BLaER1 treated with 17β-estradiol and CSF1 and Interleukin-3, amounts not matched to agents 10 nM and 100 nM (cell line): ENCODE measurements around the gene DCDC1.
"Not testable (repeated sequence)": the region's sequence is repeated elsewhere in the genome, so short reads cannot be mapped to it uniquely, and the experiment has no call there.

Source experiments
- H3K27ac ChIP-seq, 11 experiments: shearing (Covaris generic); formaldehyde crosslinking; 2 replicates each; pipeline ENCODE4 v1.8.1; 2022
- H3K27me3 ChIP-seq, 11 experiments: shearing (Covaris generic); formaldehyde crosslinking; 2 replicates each; pipeline ENCODE4 v1.8.1; 2022
- H3K36me3 ChIP-seq, 11 experiments: shearing (Covaris generic); formaldehyde crosslinking; 2 replicates each; pipeline ENCODE4 v1.8.1; 2022
- H3K4me1 ChIP-seq, 10 experiments: shearing (Covaris generic); formaldehyde crosslinking; 2 replicates each; pipeline ENCODE4 v1.8.1; 2022
- H3K4me2 ChIP-seq, 11 experiments: shearing (Covaris generic); formaldehyde crosslinking; 2 replicates each; pipeline ENCODE4 v1.8.1; 2022
- H3K4me3 ChIP-seq, 10 experiments: shearing (Covaris generic); formaldehyde crosslinking; 2 replicates each; pipeline ENCODE4 v1.8.1; 2022
- H3K9ac ChIP-seq, 11 experiments: shearing (Covaris generic); formaldehyde crosslinking; 2 replicates each; pipeline ENCODE4 v1.8.1; 2022
- H3K9me3 ChIP-seq, 11 experiments: shearing (Covaris generic); formaldehyde crosslinking; replicated peaks in 1 of 11; 2 replicates each; pipeline ENCODE4 v1.8.1; 2022
- H4K20me1 ChIP-seq, 11 experiments: shearing (Covaris generic); formaldehyde crosslinking; 2 replicates each; pipeline ENCODE4 v1.8.1; 2022
- Cebpa-rat ChIP-seq, 11 experiments: shearing (Covaris generic); IDR thresholded peaks; 2 replicates each; pipeline ENCODE4 v1.8.1; 2022

Gene DCDC1

DNA sequence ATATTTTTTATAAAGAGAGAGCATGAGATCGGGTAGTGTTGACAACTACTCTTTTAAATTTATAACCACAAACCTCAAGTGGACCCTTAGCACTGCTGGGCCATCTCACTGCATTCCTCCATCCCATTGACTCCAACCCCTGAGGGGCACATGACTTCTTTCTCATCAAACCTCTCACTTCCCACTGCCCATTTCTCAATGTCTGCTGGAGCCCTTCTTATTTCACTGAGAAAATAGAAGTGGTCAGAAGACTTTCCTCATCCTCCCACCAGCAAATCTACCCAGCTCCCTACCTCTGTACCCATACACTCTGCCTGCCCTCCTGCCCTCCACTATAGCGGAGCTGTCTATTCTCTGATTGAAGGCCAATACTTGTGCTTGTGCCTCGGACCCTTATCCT, 412.8 kb downstream of the DCDC1 start:
- H3K27ac ChIP-seq, result no peak overlapping the region
- H3K4me3 ChIP-seq, result no peak overlapping the region
- no peaks in the 10 kb centered on the region for H3K9me3 ChIP-seq
- peak overlapping the region in 1 of 11 experiments; percentile 21; a peak in 1 of 22 replicates for H3K4me2 ChIP-seq
- no peak for TF ChIP-seq Cebpa-rat (IDR thresholded peaks at IDR 0.05)
- H3K27me3 ChIP-seq, result no peaks in the 10 kb centered on the region
- no peaks in the 10 kb centered on the region for H3K4me1 ChIP-seq
- no peaks in the 10 kb centered on the region for H4K20me1 ChIP-seq
- no peak overlapping the region for H3K9ac ChIP-seq
- no peaks in the 10 kb centered on the region for H3K36me3 ChIP-seq

DNA sequence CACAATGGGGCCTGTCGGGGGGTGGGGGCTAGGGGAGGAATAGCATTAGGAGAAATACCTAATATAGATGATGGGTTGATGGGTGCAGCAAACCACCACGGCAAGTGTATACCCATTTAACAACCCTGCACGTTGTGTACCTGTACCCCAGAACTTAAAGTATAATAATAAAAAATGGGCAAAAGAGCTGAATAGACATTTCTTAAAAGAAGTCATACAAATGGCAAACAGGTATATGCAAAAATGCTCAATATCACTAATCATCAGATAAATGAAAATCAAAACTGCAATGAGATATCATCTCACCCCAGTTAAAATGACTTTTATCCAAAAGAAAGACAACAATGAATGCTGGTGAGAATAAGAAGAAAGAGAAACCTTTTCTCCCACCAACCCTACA, 419.7 kb downstream of the DCDC1 start:
- no peak for TF ChIP-seq Cebpa-rat (IDR thresholded peaks at IDR 0.05)

GRCh38 chr11:30947715-30948114, 421.8 kb downstream of the DCDC1 start:
- not testable (repeated sequence) for H3K27ac ChIP-seq, H3K36me3 ChIP-seq, H3K4me1 ChIP-seq, H3K4me3 ChIP-seq, H3K9ac ChIP-seq, H4K20me1 ChIP-seq, H3K4me2 ChIP-seq, H3K27me3 ChIP-seq
- H3K9me3 ChIP-seq, result peaks cover 0 to 19% (median 13%) of the 10 kb centered on the region in 11 experiments; a peak in 17 of 22 replicates

More for the DNA sequence above, 419.7 kb downstream of the DCDC1 start:
- Histone ChIP-seq H3K4me1 (no peaks in the 10 kb centered on the region), H3K4me2 (no peak overlapping the region), H4K20me1 (no peaks in the 10 kb centered on the region), H3K9ac (no peak overlapping the region), H3K36me3 (no peaks in the 10 kb centered on the region), H3K27ac (no peak overlapping the region), H3K9me3 (peaks cover 0 to 19% (median 13%) of the 10 kb centered on the region in 11 experiments; a peak in 17 of 22 replicates), H3K27me3 (no peaks in the 10 kb centered on the region), H3K4me3 (no peak overlapping the region)

DNA sequence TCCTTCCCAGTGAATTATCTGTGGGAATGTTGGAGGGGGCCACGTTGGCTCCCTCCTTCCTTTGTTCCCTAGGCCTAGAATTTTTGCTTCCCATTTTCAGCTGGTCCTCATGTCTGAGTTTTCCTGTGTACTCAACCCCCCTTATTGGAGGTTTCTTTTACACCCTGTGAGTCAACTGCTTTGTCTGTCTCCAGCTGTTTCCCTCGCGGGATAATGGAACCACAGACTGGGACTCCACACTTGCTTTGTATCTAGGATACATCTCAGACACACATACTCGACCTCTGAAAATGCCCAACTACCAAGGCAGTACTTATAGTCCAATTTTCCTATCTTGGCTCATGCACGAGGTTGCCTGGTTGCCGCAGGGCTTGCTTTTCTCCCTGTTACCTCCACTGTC, 430.7 kb downstream of the DCDC1 start:
- Histone ChIP-seq H3K36me3 (no peaks in the 10 kb centered on the region), H3K4me1 (peaks cover 0 to 18% (median 0%) of the 10 kb centered on the region in 10 experiments; a peak in 8 of 20 replicates), H3K9ac (no peak overlapping the region), H3K4me3 (no peak overlapping the region), H3K27ac (no peak overlapping the region), H3K4me2 (peak overlapping the region in 5 of 11 experiments; percentile 26 to 56 (median 49); a peak in 6 of 22 replicates), H3K9me3 (peaks cover 25 to 33% (median 29%) of the 10 kb centered on the region in 11 experiments), H4K20me1 (no peaks in the 10 kb centered on the region), H3K27me3 (no peaks in the 10 kb centered on the region)
- TF ChIP-seq Cebpa-rat (IDR thresholded peaks at IDR 0.05), result no peak

DNA sequence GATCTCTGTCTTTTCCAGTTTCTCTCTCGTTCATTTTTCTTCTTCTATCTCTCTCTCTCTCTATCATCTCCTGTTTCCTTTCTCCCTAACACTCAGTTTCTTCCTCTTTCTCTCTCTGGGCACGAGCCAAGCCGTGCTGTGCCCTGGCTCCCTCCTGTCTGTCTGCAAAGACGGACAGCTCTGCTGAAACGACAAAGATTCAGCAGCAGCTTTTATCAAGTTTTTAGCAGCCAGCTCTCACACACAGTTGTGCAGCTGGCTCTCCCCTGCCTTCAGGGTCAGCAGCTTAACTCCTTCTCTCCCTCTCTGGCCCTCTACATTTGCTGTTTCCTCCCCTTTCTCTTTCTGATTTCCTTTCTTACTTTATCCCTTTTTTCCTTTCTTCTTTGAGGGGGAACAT, 431.4 kb downstream of the DCDC1 start:
- Histone ChIP-seq H3K36me3 (no peaks in the 10 kb centered on the region), H3K27ac (peak overlapping the region in 1 of 11 experiments; percentile 26; a peak in 1 of 22 replicates), H3K9me3 (peaks cover 25 to 33% (median 29%) of the 10 kb centered on the region in 11 experiments), H3K4me3 (no peak overlapping the region), H3K4me2 (peak overlapping the region in 6 of 11 experiments; percentile 26 to 56 (median 48); a peak in 10 of 22 replicates), H3K4me1 (peaks cover 0 to 18% (median 0%) of the 10 kb centered on the region in 10 experiments; a peak in 8 of 20 replicates), H4K20me1 (no peaks in the 10 kb centered on the region), H3K9ac (peak overlapping the region in 1 of 11 experiments; percentile 11; a peak in 1 of 22 replicates), H3K27me3 (no peaks in the 10 kb centered on the region)
- TF ChIP-seq Cebpa-rat (IDR thresholded peaks at IDR 0.05), result no peak

DNA sequence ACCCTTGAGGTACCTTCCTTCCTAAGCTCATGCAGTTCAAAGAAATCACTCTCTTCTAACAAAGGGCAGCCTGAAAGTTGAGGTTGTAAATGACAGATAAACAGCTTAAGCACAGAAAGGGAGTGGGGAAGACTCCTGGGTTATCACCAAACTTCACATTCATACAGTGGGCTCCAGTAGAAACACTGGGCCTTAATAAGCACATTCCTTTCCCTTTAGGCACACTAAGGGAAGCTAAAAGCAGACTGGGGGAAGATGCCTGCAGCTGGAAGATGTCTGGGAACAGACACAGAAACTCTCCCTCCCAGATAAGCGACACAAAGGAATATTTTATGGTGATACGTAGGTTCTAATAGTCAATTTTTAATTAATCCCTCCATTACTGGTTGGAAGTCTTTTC, 433.0 kb downstream of the DCDC1 start:
- Histone ChIP-seq H3K27me3 (no peaks in the 10 kb centered on the region), H3K4me1 (peaks cover 0 to 18% (median 0%) of the 10 kb centered on the region in 10 experiments; a peak in 8 of 20 replicates), H3K9ac (no peak overlapping the region), H4K20me1 (no peaks in the 10 kb centered on the region), H3K36me3 (no peaks in the 10 kb centered on the region), H3K9me3 (peaks cover 25 to 33% (median 29%) of the 10 kb centered on the region in 11 experiments), H3K4me3 (no peak overlapping the region), H3K27ac (no peak overlapping the region), H3K4me2 (no peak overlapping the region)
- TF ChIP-seq Cebpa-rat (IDR thresholded peaks at IDR 0.05), result no peak

- no peak overlapping the region for H3K27ac ChIP-seq
- H3K9me3 ChIP-seq, result peaks cover 20 to 28% (median 24%) of the 10 kb centered on the region in 11 experiments
- no peak for TF ChIP-seq Cebpa-rat (IDR thresholded peaks at IDR 0.05)
These were observed 433.7 kb downstream of the DCDC1 start for GRCh38 chr11:30935861-30936260.

DNA sequence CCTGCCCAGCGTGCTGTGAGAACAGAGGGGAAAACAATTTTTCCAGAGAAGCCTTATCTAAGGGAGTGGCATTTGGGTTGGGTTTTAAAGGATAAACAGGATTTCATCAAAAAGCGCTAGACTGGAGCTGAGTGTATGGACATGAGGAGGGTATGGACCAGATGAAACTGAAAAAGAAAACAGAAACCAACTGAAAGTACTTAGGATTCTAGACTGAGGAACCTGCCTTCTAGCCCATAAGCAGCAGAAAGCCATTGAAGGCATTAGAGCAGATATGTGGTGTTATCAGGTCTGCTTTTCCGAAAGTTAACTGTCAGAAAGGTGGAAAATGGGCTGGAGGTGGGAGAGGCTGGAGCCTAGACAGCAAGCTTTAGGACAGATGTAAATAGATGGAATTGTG, 443.4 kb downstream of the DCDC1 start:
- TF ChIP-seq Cebpa-rat (IDR thresholded peaks at IDR 0.05), result no peak
- Histone ChIP-seq H3K4me1 (peaks cover 0 to 24% (median 2%) of the 10 kb centered on the region in 10 experiments; a peak in 9 of 20 replicates), H3K36me3 (no peaks in the 10 kb centered on the region), H3K4me3 (no peak overlapping the region), H3K4me2 (no peak overlapping the region), H3K9ac (no peak overlapping the region), H3K9me3 (no peaks in the 10 kb centered on the region), H3K27ac (no peak overlapping the region), H4K20me1 (no peaks in the 10 kb centered on the region), H3K27me3 (no peaks in the 10 kb centered on the region)

More at GRCh38 chr11:30935861-30936260, 433.7 kb downstream of the DCDC1 start:
- no peaks in the 10 kb centered on the region for H4K20me1 ChIP-seq
- H3K9ac ChIP-seq, result no peak overlapping the region
- peaks cover 0 to 18% (median 0%) of the 10 kb centered on the region in 10 experiments; a peak in 8 of 20 replicates for H3K4me1 ChIP-seq
- no peak overlapping the region for H3K4me3 ChIP-seq
- H3K36me3 ChIP-seq, result no peaks in the 10 kb centered on the region
- no peak overlapping the region for H3K4me2 ChIP-seq
- H3K27me3 ChIP-seq, result no peaks in the 10 kb centered on the region

- peak overlapping the region in 6 of 11 experiments; percentile 15 to 87 (median 56); a peak in 9 of 22 replicates for H3K4me2 ChIP-seq
- H3K9me3 ChIP-seq, result no peaks in the 10 kb centered on the region
- H4K20me1 ChIP-seq, result no peaks in the 10 kb centered on the region
- H3K4me1 ChIP-seq, result peaks cover 12 to 59% (median 27%) of the 10 kb centered on the region in 10 experiments; a peak in 19 of 20 replicates
- TF ChIP-seq Cebpa-rat (IDR thresholded peaks at IDR 0.05), result no peak
- no peak overlapping the region for H3K9ac ChIP-seq
- H3K4me3 ChIP-seq, result no peak overlapping the region
- no peaks in the 10 kb centered on the region for H3K27me3 ChIP-seq
- peak overlapping the region in 8 of 11 experiments; percentile 3 to 57 (median 27); a peak in 10 of 22 replicates for H3K27ac ChIP-seq
- no peaks in the 10 kb centered on the region for H3K36me3 ChIP-seq
These were observed 447.7 kb downstream of the DCDC1 start for GRCh38 chr11:30921811-30922210.
